ENCODE measurements around the gene C12orf60.

GRCh38 chr12:14853961-14854360 lies 50.5 kb downstream of the C12orf60 start:
- TF ChIP-seq EZH2 (IDR thresholded peaks at IDR 0.05; ENCODE audit: insufficient read depth, poor library complexity, severe bottlenecking) (no peak), EZH2phosphoT487 (IDR thresholded peaks at IDR 0.05; ENCODE audit: insufficient read depth, low read depth) (no peak)

All from GM23248 (cell line).